ENCODE results near the gene NEU3.
A peak's percentile ranks its signal among the peaks of the same experiment; 100 is the strongest.

Gene NEU3

DNA sequence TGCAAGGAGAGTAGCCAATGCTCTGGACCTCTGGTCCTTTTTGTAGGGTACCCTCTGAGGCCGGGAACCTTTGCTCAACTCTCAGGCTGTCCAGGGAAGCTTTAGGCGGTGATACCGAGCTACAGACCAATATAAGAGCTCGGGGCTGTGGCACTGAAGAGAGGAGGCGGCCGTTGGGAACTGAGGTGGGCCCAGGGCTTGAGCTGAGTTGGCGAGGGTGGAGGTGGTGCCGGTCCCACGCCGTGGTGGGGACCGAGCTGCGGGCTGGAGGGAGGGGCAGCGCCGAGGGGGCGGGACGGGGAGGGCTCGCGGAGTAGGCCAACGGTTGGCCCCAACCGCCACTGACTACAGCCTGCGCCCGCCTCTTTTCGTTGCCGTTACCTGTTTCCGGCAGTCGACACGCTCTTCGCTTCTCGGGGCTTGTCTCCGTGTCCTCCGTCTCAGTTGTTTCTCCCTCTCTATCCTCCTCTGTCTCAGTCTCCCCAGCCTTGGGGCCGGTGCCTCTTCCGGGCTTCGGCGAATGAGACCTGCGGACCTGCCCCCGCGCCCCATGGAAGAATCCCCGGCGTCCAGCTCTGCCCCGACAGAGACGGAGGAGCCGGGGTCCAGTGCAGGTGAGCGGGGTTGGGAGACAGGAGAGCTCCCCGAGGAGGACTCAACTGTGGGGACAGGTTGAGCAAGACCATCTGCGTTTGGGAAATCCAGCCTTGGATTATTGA, at the start of gene NEU3:
NEU3 (plus strand) TSS at position 393 of the 719 bp plus-strand sequence; CDS start at position 521, 128 bp downstream.
- no peak for TF ChIP-seq CTCF (conservative IDR thresholded peaks at IDR 0.05; ENCODE audit: low read depth, low read length)
- DNase-seq (ENCODE audit: low read depth), result peak; percentile 44
- peak within 1 kb of the TSS; percentile 87 for H3K4me3 ChIP-seq (ENCODE audit: low read length)

DNA sequence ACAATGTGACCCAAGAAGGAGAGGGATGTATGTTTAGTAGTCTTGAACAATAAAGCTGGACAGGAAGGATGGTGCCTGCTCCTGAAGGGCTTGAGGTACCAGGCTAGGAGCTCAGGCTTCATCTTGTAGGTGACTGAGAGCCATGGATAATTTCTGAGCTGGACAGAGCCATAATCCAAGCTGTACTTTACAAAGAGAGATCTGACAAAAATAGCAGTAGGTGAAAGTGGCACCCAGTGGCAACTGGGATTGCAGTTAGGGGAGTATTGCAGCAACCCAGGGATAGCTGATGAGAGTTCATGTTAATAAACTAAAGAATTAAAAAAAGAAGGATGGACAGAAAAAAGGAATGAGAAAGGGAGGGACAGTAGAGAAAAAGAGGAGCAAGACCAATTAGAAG, 47.2 kb upstream of the NEU3 start:
- H3K4me3 ChIP-seq (ENCODE audit: low read length), result no peak overlapping the region
- no peak for TF ChIP-seq CTCF (conservative IDR thresholded peaks at IDR 0.05; ENCODE audit: low read depth, low read length)
- no peak for DNase-seq (ENCODE audit: low read depth)

GRCh38 chr11:74942073-74942759, 46.5 kb upstream of the NEU3 start:
- no peak for DNase-seq (ENCODE audit: low read depth)
- no peak overlapping the region for H3K4me3 ChIP-seq (ENCODE audit: low read length)
- no peak for TF ChIP-seq CTCF (conservative IDR thresholded peaks at IDR 0.05; ENCODE audit: low read depth, low read length)

- H3K4me3 ChIP-seq (ENCODE audit: low read length), result peak overlapping the region; percentile 100
- DNase-seq (ENCODE audit: low read depth), result no peak
- TF ChIP-seq CTCF (conservative IDR thresholded peaks at IDR 0.05; ENCODE audit: low read depth, low read length), result no peak
Observed at GRCh38 chr11:74948546-74948897, 40.2 kb upstream of the NEU3 start.

- peak within 1 kb of the TSS; percentile 100 for H3K4me3 ChIP-seq (ENCODE audit: low read length)
- DNase-seq (ENCODE audit: low read depth), result peak; percentile 97
Observed at GRCh38 chr11:74948898-74949752, 39.6 kb upstream of the NEU3 start, which contains the start of the genes SPCS2 and XRRA1. TSS of gene SPCS2 (plus strand) at chr11:74949266. CDS start at chr11:74949286, 20 bp downstream. TSS of gene XRRA1 (minus strand) at chr11:74949091. CDS start at chr11:74940878, 8,213 bp downstream.

DNA sequence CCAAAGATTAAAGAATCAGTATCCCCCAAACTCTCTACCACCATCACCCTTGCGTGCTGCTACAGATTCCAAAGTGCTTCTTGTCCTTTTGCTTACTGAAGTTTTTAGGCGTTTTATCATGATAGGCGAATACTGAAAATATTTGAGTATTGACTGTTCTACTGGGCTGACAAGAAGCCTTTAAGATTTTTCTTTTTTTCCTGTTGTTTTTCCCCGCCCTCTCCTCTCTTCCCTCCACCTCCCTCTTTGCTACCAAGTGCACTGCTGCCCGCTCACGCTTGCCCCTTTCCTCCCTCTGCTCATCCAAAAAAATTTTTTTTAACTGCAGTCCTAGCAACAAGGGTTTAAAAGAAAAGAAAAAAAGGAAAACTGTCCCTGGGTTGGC, 39.0 kb upstream of the NEU3 start:
- H3K4me3 ChIP-seq (ENCODE audit: low read length), result peak overlapping the region; percentile 100
- no peak for DNase-seq (ENCODE audit: low read depth)
- no peak for TF ChIP-seq CTCF (conservative IDR thresholded peaks at IDR 0.05; ENCODE audit: low read depth, low read length)

More at GRCh38 chr11:74948898-74949752, 39.6 kb upstream of the NEU3 start, which contains the start of the genes SPCS2 and XRRA1:
- TF ChIP-seq CTCF (conservative IDR thresholded peaks at IDR 0.05; ENCODE audit: low read depth, low read length), result no peak
